Measurements from ENCODE around the gene RER1.

RER1 gene

DNA sequence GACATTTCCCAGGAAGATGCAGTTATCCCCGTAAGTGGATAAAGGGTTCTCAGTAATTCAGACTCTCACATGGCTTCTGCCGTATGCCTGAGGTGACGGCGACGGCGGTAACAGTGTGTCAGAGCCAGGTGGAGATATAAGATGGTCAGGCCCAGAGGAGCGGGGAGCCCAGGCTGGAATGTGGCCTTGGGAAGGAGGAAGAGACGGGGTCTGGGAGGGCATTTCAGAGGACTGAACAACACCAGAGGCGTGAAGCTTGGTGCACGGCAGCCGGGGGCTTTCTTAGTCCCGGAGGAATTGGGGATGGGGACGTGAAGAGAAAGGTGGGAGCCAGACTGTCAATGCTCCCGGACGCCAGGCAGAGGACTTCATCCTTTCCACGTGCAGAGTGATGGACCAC, 1.0 kb downstream of the RER1 start:
- TF ChIP-seq SUZ12 (IDR thresholded peaks at IDR 0.05; ENCODE audit: extremely low read depth, insufficient read depth, insufficient read length) (no peak), YY1 (IDR thresholded peaks at IDR 0.05; ENCODE audit: insufficient read depth, insufficient read length) (no peak), ZNF274 (IDR thresholded peaks at IDR 0.05; ENCODE audit: low read depth, low read length) (no peak)
- DNase-seq (ENCODE audit: low read depth, low spot score), result no peak
- no peaks in the 10 kb centered on the region for H3K9me3 ChIP-seq (ENCODE audit: insufficient read depth, low read length)
- peak overlapping the region; percentile 85 for H3K9ac ChIP-seq (ENCODE audit: insufficient read length, low read depth)
- H3K4me3 ChIP-seq (ENCODE audit: insufficient read length, low read depth), result peak overlapping the region; percentile 92
- H3K27me3 ChIP-seq (ENCODE audit: insufficient read depth, insufficient read length), result no peaks in the 10 kb centered on the region
- H3K4me1 ChIP-seq (ENCODE audit: insufficient read depth, insufficient read length), result peaks cover 4% of the 10 kb centered on the region
- peaks cover 74% of the 10 kb centered on the region for H3K36me3 ChIP-seq (ENCODE audit: insufficient read depth, insufficient read length, low read length)

DNA sequence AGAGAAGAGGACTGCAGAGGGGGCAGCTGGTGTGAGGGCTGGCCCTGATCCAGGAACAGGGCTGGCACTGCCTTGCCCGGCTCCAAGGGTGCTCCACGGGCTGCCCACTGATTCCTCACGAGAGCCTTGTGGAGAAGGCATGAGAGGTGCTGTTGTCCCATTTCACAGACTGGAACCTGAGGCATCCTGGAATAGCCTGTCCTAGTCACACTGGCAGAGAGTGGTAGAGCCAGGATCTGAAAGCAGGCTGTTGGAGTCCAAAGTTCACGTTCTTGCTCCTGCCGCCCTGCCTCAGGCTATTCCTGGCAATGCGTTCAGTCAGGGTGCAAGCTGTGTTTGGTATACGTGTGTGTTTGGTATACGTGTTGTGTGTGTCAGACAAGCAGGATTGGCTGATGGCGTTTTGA, 1.8 kb downstream of the RER1 start:
- Histone ChIP-seq H3K9ac (ENCODE audit: insufficient read length, low read depth) (peak overlapping the region; percentile 85), H3K36me3 (ENCODE audit: insufficient read depth, insufficient read length, low read length) (peaks cover 72% of the 10 kb centered on the region), H3K27me3 (ENCODE audit: insufficient read depth, insufficient read length) (no peaks in the 10 kb centered on the region), H3K4me1 (ENCODE audit: insufficient read depth, insufficient read length) (peaks cover 4% of the 10 kb centered on the region), H3K4me3 (ENCODE audit: insufficient read length, low read depth) (no peak overlapping the region), H3K9me3 (ENCODE audit: insufficient read depth, low read length) (no peaks in the 10 kb centered on the region)
- no peak for TF ChIP-seq YY1 (IDR thresholded peaks at IDR 0.05; ENCODE audit: insufficient read depth, insufficient read length)
- no peak for TF ChIP-seq ZNF274 (IDR thresholded peaks at IDR 0.05; ENCODE audit: low read depth, low read length)
- no peak for TF ChIP-seq SUZ12 (IDR thresholded peaks at IDR 0.05; ENCODE audit: extremely low read depth, insufficient read depth, insufficient read length)
- no peak for DNase-seq (ENCODE audit: low read depth, low spot score)

DNA sequence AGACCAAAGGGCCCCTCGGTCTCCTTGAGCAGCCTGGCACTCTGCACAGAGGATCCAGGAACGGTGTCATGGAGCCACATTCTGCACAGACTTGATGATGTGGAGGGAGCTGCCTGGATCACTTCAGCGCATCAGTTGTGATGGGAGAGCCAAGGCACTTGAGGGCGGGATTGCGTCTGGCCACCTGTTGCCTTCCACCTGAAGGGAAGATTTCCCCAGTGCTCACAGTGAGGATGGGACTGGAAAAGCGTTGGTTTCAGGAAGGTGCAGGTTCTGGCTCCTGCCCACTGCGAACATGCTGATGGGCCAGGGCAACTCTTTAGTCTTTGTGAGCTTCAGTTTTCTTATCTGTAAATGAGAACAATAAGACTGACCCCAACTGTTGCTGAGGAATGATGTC, 2.6 kb downstream of the RER1 start:
- H3K4me3 ChIP-seq (ENCODE audit: insufficient read length, low read depth), result no peak overlapping the region
- H3K9ac ChIP-seq (ENCODE audit: insufficient read length, low read depth), result no peak overlapping the region
- no peaks in the 10 kb centered on the region for H3K27me3 ChIP-seq (ENCODE audit: insufficient read depth, insufficient read length)
- peaks cover 4% of the 10 kb centered on the region for H3K4me1 ChIP-seq (ENCODE audit: insufficient read depth, insufficient read length)
- H3K36me3 ChIP-seq (ENCODE audit: insufficient read depth, insufficient read length, low read length), result peaks cover 74% of the 10 kb centered on the region
- no peaks in the 10 kb centered on the region for H3K9me3 ChIP-seq (ENCODE audit: insufficient read depth, low read length)
- TF ChIP-seq SUZ12 (IDR thresholded peaks at IDR 0.05; ENCODE audit: extremely low read depth, insufficient read depth, insufficient read length), result no peak
- TF ChIP-seq ZNF274 (IDR thresholded peaks at IDR 0.05; ENCODE audit: low read depth, low read length), result no peak
- TF ChIP-seq YY1 (IDR thresholded peaks at IDR 0.05; ENCODE audit: insufficient read depth, insufficient read length), result no peak
- no peak for DNase-seq (ENCODE audit: low read depth, low spot score)

DNA sequence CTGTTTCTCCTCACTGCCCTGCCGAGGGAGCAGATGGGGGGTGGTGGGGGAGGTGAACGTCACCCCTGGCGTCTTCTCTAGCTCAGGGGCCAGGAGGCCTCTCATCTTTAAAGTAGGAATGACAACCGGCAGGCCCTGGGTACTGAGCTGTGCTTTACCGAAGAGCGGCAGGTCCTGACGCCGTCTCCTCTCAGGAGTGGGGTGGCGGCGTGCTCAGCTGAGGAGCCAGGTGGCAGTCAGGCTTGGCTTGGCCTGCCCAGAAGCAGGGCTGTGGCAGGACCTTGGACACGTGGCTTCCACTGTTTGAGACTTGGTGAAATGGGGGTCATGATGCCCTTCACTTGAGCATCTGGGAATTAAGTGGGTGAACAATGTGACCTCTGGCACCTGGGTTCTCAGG, 3.1 kb downstream of the RER1 start:
- Histone ChIP-seq H3K36me3 (ENCODE audit: insufficient read depth, insufficient read length, low read length) (peaks cover 74% of the 10 kb centered on the region), H3K9me3 (ENCODE audit: insufficient read depth, low read length) (no peaks in the 10 kb centered on the region), H3K4me1 (ENCODE audit: insufficient read depth, insufficient read length) (peaks cover 4% of the 10 kb centered on the region), H3K27me3 (ENCODE audit: insufficient read depth, insufficient read length) (no peaks in the 10 kb centered on the region), H3K4me3 (ENCODE audit: insufficient read length, low read depth) (no peak overlapping the region), H3K9ac (ENCODE audit: insufficient read length, low read depth) (no peak overlapping the region)
- TF ChIP-seq ZNF274 (IDR thresholded peaks at IDR 0.05; ENCODE audit: low read depth, low read length) (no peak), SUZ12 (IDR thresholded peaks at IDR 0.05; ENCODE audit: extremely low read depth, insufficient read depth, insufficient read length) (no peak), YY1 (IDR thresholded peaks at IDR 0.05; ENCODE audit: insufficient read depth, insufficient read length) (no peak)
- DNase-seq (ENCODE audit: low read depth, low spot score), result no peak

DNA sequence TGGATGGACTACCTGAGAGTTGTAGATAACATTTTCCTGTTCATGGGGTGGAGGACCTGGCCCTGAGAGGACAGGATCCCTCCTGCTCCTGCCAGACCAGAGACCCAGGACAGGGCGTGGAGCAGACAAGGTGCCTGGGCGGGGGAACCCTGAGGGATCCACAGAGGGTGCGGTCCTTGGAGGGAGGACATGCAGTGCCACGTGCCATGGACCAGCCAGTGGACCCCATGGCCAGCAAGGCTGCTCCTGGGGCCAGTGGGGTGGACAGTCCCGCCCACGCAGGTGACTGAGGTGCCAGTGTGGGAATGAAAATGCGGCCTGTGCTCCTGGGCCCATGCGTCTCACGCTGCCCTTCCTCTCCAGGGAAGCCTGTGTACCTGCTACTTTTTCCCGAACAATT, 3.6 kb downstream of the RER1 start:
- Histone ChIP-seq H3K4me3 (ENCODE audit: insufficient read length, low read depth) (no peak overlapping the region), H3K9me3 (ENCODE audit: insufficient read depth, low read length) (no peaks in the 10 kb centered on the region), H3K9ac (ENCODE audit: insufficient read length, low read depth) (no peak overlapping the region), H3K4me1 (ENCODE audit: insufficient read depth, insufficient read length) (peaks cover 1% of the 10 kb centered on the region), H3K27me3 (ENCODE audit: insufficient read depth, insufficient read length) (no peaks in the 10 kb centered on the region), H3K36me3 (ENCODE audit: insufficient read depth, insufficient read length, low read length) (peaks cover 73% of the 10 kb centered on the region)
- DNase-seq (ENCODE audit: low read depth, low spot score), result no peak
- TF ChIP-seq YY1 (IDR thresholded peaks at IDR 0.05; ENCODE audit: insufficient read depth, insufficient read length) (no peak), ZNF274 (IDR thresholded peaks at IDR 0.05; ENCODE audit: low read depth, low read length) (no peak), SUZ12 (IDR thresholded peaks at IDR 0.05; ENCODE audit: extremely low read depth, insufficient read depth, insufficient read length) (no peak)

DNA sequence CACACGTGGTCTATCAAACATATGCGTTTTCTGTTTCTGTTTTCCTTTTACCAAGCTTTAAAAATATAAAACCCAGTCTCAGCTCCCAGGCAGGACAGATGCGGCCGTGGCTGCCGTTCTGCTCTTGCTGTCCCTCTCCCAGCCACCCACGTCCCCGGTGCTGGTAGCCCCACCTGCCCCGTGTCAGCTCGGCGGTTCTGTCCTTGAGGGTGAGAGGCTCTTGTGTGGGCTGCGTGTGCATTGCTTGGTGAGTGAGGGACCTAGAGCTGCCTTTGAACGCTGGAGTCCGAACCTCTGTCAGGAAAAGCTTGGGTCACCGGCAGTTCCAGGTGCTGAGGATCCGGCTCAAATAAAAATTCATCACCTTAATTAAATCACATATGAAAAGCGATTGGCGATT, 4.4 kb downstream of the RER1 start:
- TF ChIP-seq SUZ12 (IDR thresholded peaks at IDR 0.05; ENCODE audit: extremely low read depth, insufficient read depth, insufficient read length) (no peak), YY1 (IDR thresholded peaks at IDR 0.05; ENCODE audit: insufficient read depth, insufficient read length) (no peak), ZNF274 (IDR thresholded peaks at IDR 0.05; ENCODE audit: low read depth, low read length) (no peak)
- DNase-seq (ENCODE audit: low read depth, low spot score), result no peak
- Histone ChIP-seq H3K27me3 (ENCODE audit: insufficient read depth, insufficient read length) (no peaks in the 10 kb centered on the region), H3K36me3 (ENCODE audit: insufficient read depth, insufficient read length, low read length) (peaks cover 80% of the 10 kb centered on the region), H3K9ac (ENCODE audit: insufficient read length, low read depth) (no peak overlapping the region), H3K4me3 (ENCODE audit: insufficient read length, low read depth) (no peak overlapping the region), H3K9me3 (ENCODE audit: insufficient read depth, low read length) (no peaks in the 10 kb centered on the region), H3K4me1 (ENCODE audit: insufficient read depth, insufficient read length) (no peaks in the 10 kb centered on the region)

DNA sequence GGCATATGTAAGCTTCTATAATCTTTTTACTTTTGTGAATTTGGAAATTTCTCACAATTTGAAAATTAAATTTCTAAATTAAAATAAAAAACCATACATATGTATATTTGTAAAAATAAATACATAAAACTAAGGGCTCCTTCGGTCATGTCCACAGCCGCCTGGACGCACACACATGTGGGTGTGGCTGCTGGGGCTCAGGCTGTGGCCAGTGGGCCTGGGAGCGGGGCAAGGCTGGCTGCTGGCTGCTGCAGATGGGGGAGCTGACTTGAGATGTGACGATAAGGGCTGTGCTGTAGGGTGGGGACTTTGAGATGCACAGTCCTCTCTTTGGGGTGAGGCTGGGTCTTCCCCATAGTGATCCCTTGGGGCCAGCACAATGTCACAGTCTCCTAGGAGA, 4.8 kb downstream of the RER1 start:
- Histone ChIP-seq H3K4me1 (ENCODE audit: insufficient read depth, insufficient read length) (no peaks in the 10 kb centered on the region), H3K36me3 (ENCODE audit: insufficient read depth, insufficient read length, low read length) (peaks cover 82% of the 10 kb centered on the region), H3K27me3 (ENCODE audit: insufficient read depth, insufficient read length) (no peaks in the 10 kb centered on the region), H3K4me3 (ENCODE audit: insufficient read length, low read depth) (no peak overlapping the region), H3K9me3 (ENCODE audit: insufficient read depth, low read length) (no peaks in the 10 kb centered on the region), H3K9ac (ENCODE audit: insufficient read length, low read depth) (no peak overlapping the region)
- TF ChIP-seq SUZ12 (IDR thresholded peaks at IDR 0.05; ENCODE audit: extremely low read depth, insufficient read depth, insufficient read length) (no peak), ZNF274 (IDR thresholded peaks at IDR 0.05; ENCODE audit: low read depth, low read length) (no peak), YY1 (IDR thresholded peaks at IDR 0.05; ENCODE audit: insufficient read depth, insufficient read length) (no peak)
- DNase-seq (ENCODE audit: low read depth, low spot score), result no peak

All from NT2/D1 (cell line).